ENCODE data around the gene KCNE5.

Gene KCNE5

DNA sequence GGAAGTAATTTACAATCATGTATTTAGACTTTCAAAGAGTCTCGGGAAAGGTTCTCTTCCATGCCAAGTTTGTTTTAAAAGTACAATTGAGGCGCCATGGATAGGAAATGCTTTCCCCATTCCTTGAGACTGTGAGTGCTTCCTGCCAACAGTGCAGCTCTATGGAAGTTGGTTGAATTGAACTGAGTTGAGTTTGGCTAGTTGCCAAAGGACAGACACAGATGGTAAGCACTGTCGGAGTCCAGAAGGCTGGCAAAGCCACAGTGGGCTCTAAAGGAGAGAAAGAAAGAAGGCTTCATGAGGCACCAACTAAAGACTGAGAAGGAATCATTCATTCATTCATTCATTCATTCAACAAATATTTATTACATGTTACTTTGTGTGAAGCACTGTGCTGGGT, 4.3 kb upstream of the KCNE5 start:
- DNase-seq (ENCODE audit: low read depth in 1 of 2, low spot score in 1 of 2): no peak
- no peak overlapping the region for H3K4me3 ChIP-seq (replicated peaks; ENCODE audit: insufficient read depth, low read length)
- TF ChIP-seq SPI1 (IDR thresholded peaks at IDR 0.05; ENCODE audit: borderline replicate concordance, low read depth) (no peak), GABPA (IDR thresholded peaks at IDR 0.05; ENCODE audit: low read depth) (no peak), POLR2AphosphoS5 (IDR thresholded peaks at IDR 0.05; ENCODE audit: low read depth) (no peak), CTCF (IDR thresholded peaks at IDR 0.05; ENCODE audit: insufficient read depth, low read length) (no peak), REST (IDR thresholded peaks at IDR 0.05; ENCODE audit: insufficient replicate concordance, low read depth) (no peak)
- H3K27ac ChIP-seq (replicated peaks): no peak overlapping the region
- no peaks in the 10 kb centered on the region for H3K27me3 ChIP-seq (ENCODE audit: insufficient read depth, poor library complexity, severe bottlenecking)

GRCh38 chrX:109626637-109627036, 1.7 kb upstream of the KCNE5 start:
- Histone ChIP-seq H3K4me3 (replicated peaks; ENCODE audit: insufficient read depth, low read length) (no peak overlapping the region), H3K27ac (replicated peaks) (no peak overlapping the region), H3K27me3 (ENCODE audit: insufficient read depth, poor library complexity, severe bottlenecking) (no peaks in the 10 kb centered on the region)
- no peak for DNase-seq (ENCODE audit: low read depth in 1 of 2, low spot score in 1 of 2)
- no peak for TF ChIP-seq POLR2AphosphoS5 (IDR thresholded peaks at IDR 0.05; ENCODE audit: low read depth)
- TF ChIP-seq CTCF (IDR thresholded peaks at IDR 0.05; ENCODE audit: insufficient read depth, low read length): no peak
- TF ChIP-seq SPI1 (IDR thresholded peaks at IDR 0.05; ENCODE audit: borderline replicate concordance, low read depth): no peak
- TF ChIP-seq REST (IDR thresholded peaks at IDR 0.05; ENCODE audit: insufficient replicate concordance, low read depth): no peak
- no peak for TF ChIP-seq GABPA (IDR thresholded peaks at IDR 0.05; ENCODE audit: low read depth)

DNA sequence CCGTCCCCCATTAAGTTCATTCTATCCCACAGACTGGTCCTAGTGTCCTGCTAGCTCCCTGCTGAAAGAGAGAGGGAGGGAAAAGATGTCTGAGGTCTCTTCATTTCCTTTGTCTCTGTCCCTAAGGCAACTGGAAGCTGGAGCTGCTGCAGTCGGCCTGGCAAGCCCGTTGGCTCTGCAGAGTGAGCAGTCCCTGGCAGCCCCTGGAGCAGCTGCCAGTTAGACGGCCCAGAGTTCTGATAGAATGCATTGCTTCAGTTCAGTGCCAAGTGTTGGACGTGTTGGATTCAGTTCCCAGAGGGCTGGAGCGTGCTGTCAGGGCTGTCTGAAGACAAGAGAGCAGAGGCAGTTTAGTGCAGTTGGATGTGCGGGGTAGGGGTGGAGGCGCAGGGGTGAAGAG, 975 bp downstream of the KCNE5 start:
- DNase-seq (ENCODE audit: low read depth in 1 of 2, low spot score in 1 of 2): no peak
- no peaks in the 10 kb centered on the region for H3K27me3 ChIP-seq (ENCODE audit: insufficient read depth, poor library complexity, severe bottlenecking)
- H3K4me3 ChIP-seq (replicated peaks; ENCODE audit: insufficient read depth, low read length): no peak overlapping the region
- no peak for TF ChIP-seq GABPA (IDR thresholded peaks at IDR 0.05; ENCODE audit: low read depth)
- H3K27ac ChIP-seq (replicated peaks): no peak overlapping the region

DNA sequence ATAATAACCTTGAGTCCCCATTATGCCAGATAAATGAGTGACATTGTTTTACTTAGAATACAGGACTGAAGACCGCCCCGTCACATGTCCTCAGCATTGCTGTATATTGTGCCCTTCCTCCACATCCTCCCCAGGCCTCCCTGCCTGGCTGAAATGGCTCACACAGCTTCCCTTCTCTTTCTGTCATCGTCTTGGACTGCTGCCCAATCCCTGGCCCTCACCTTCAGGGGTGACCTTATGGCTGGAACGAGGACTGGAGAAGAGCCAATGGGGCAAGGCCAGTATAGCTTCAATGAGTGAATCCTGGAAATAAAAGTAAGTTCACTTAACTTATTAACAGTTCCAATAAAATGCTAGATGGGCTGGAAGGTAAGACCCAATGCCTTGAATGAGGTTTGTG, 2.7 kb downstream of the KCNE5 start:
- Histone ChIP-seq H3K27ac (replicated peaks) (no peak overlapping the region), H3K27me3 (ENCODE audit: insufficient read depth, poor library complexity, severe bottlenecking) (no peaks in the 10 kb centered on the region), H3K4me3 (replicated peaks; ENCODE audit: insufficient read depth, low read length) (no peak overlapping the region)
- DNase-seq (ENCODE audit: low read depth in 1 of 2, low spot score in 1 of 2): no peak
- TF ChIP-seq CTCF (IDR thresholded peaks at IDR 0.05; ENCODE audit: insufficient read depth, low read length) (no peak), REST (IDR thresholded peaks at IDR 0.05; ENCODE audit: insufficient replicate concordance, low read depth) (no peak), SPI1 (IDR thresholded peaks at IDR 0.05; ENCODE audit: borderline replicate concordance, low read depth) (no peak), GABPA (IDR thresholded peaks at IDR 0.05; ENCODE audit: low read depth) (no peak), POLR2AphosphoS5 (IDR thresholded peaks at IDR 0.05; ENCODE audit: low read depth) (no peak)

All from HL-60 (cell line).